HepG2 (cell line): ENCODE results near the gene HTRA2. TPM values are rescaled to one million over a fixed set of nuclear protein-coding genes. Genes with fewer than 3 reads are reported as not detected.

ENCODE experiments used
- ATAC-seq: fragments of 200-7000 bp; cut with Tn5 transposase; 3 replicates; pipeline ENCODE4 v1.9.1; 2020; ENCODE audit warnings: mild to moderate bottlenecking, moderate library complexity
- BruUV-seq: library from RNA; stranded (reverse); fragments of 400-500 nt; replicated peaks from 2 replicates; lab custom pipeline; 2021; lab: Mats Ljungman, UMichigan
- CTCF ChIA-PET: fragments of 300-600 bp; formaldehyde crosslinking; extraction: SDS; loops from one replicate; lab custom pipeline; 2021; ENCODE audit warnings: low total read pairs, inconsistent platforms, low intra/inter-chr PET ratio; lab: Yijun Ruan, JAX
- POLR2A ChIA-PET: fragments of 350-600 bp; sonication (Branson Sonifier 250); formaldehyde crosslinking; loops from one replicate; lab custom pipeline; 2020; ENCODE audit warnings: antibody characterized with exemption, inconsistent platforms; lab: Yijun Ruan, JAX
- DNase-seq: peaks from one replicate; pipeline ENCODE4 v3.0.0-alpha.2; 2015; ENCODE audit warnings: low spot score
- FAIRE-seq: peaks from 3 replicates; lab custom pipeline; 2011; peaks lifted over from hg19 to GRCh38; lab: Jason Lieb, UNC
- H2AFZ ChIP-seq: one replicate; pipeline ENCODE4 v1.6.1; 2011; ENCODE audit warnings: low read length, inconsistent platforms
- H3K27ac ChIP-seq: fragments of 300-600 bp; 3 replicates; pipeline ENCODE4 v1.8.0; 2011; ENCODE audit warnings: mixed run types, mild to moderate bottlenecking, mixed read lengths, low read length, inconsistent platforms; ENCODE audit not compliant: insufficient read depth; ENCODE audit errors: extremely low read length
- H3K27me3 ChIP-seq, 2 experiments: fragments of 200-600 bp in 1 of 2; 2 replicates in 1 of 2; 3 replicates in 1 of 2; pipeline versions ENCODE4 v1.6.0 to v1.8.0; 2011; ENCODE audit warnings: low read length in 2 of 2, mild to moderate bottlenecking in 2 of 2, moderate library complexity in 2 of 2, inconsistent platforms in 1 of 2; ENCODE audit not compliant: insufficient read depth in 2 of 2, control insufficient read depth in 1 of 2
- H3K36me3 ChIP-seq, 2 experiments: fragments of 200-600 bp in 1 of 2; replicated peaks in 1 of 2; 2 replicates in 1 of 2; 3 replicates in 1 of 2; pipeline versions ENCODE4 v1.5.1 to v1.8.0; 2011; ENCODE audit warnings: low read length in 2 of 2, inconsistent platforms in 1 of 2; ENCODE audit not compliant: insufficient read depth in 2 of 2, control insufficient read depth in 1 of 2
- H3K4me1 ChIP-seq: 2 replicates; pipeline ENCODE4 v1.5.1; 2012; ENCODE audit warnings: low read length, inconsistent platforms; ENCODE audit not compliant: insufficient read depth
- H3K4me2 ChIP-seq: 2 replicates; pipeline ENCODE4 v1.6.0; 2011; ENCODE audit warnings: low read depth, low read length, inconsistent platforms
- H3K4me3 ChIP-seq, 3 experiments: fragments of 200-600 bp in 1 of 3; sonication (generic), shearing (Covaris generic) in 1 of 3; replicated peaks in 1 of 3; 2 replicates each; pipeline ENCODE4 v1.5.1; 2011 to 2016; ENCODE audit warnings: low read length in 3 of 3, inconsistent platforms in 2 of 3, low read depth in 2 of 3, mild to moderate bottlenecking in 2 of 3, control low read depth in 1 of 3, mixed read lengths in 1 of 3; ENCODE audit not compliant: insufficient read depth in 1 of 3
- H3K79me2 ChIP-seq: one replicate; pipeline ENCODE4 v1.6.1; 2011; ENCODE audit warnings: low read length, inconsistent platforms; ENCODE audit not compliant: insufficient read depth
- H3K9ac ChIP-seq: 2 replicates; pipeline ENCODE4 v1.6.0; 2011; ENCODE audit warnings: mild to moderate bottlenecking, low read depth, low read length, inconsistent platforms; ENCODE audit not compliant: insufficient read depth
- H3K9me3 ChIP-seq: 2 replicates; pipeline ENCODE4 v1.5.1; 2012; ENCODE audit warnings: mild to moderate bottlenecking, low read length
- H4K20me1 ChIP-seq: 2 replicates; pipeline ENCODE4 v1.6.0; 2011; ENCODE audit warnings: inconsistent platforms, mild to moderate bottlenecking, low read length, moderate library complexity; ENCODE audit not compliant: insufficient read depth
- ARID4A ChIP-seq: sonication (generic); formaldehyde crosslinking; IDR thresholded peaks from 2 replicates; pipeline ENCODE4 v1.5.0; 2020; ENCODE audit warnings: mild to moderate bottlenecking, missing genetic modification reagents, borderline replicate concordance
- HES4 ChIP-seq: sonication (generic); formaldehyde crosslinking; IDR thresholded peaks from 2 replicates; pipeline ENCODE4 v1.9.0; 2021; ENCODE audit warnings: mild to moderate bottlenecking, missing genetic modification reagents, borderline replicate concordance
- HNF1B ChIP-seq: sonication (generic); formaldehyde crosslinking; IDR thresholded peaks from 2 replicates; pipeline ENCODE4 v1.5.1; 2020; ENCODE audit warnings: mild to moderate bottlenecking, moderate library complexity, missing genetic modification reagents
- MIER2 ChIP-seq: IDR thresholded peaks from 2 replicates; pipeline ENCODE4 v1.6.1; 2016; ENCODE audit warnings: missing biosample characterization, missing genetic modification reagents
- NCOR1 ChIP-seq: fragments of 200-600 bp; sonication (generic); IDR thresholded peaks from 2 replicates; pipeline ENCODE4 v1.7.0; 2017; ENCODE audit warnings: antibody characterized with exemption, low read length, borderline replicate concordance
- RAD51 ChIP-seq: fragments of 450-650 bp; IDR thresholded peaks from 2 replicates; pipeline ENCODE4 v1.6.1; 2016; ENCODE audit warnings: borderline replicate concordance
- RORA ChIP-seq: sonication (generic); formaldehyde crosslinking; IDR thresholded peaks from 2 replicates; pipeline ENCODE4 v1.5.0; 2020; ENCODE audit warnings: mild to moderate bottlenecking, missing genetic modification reagents, moderate library complexity
- RXRA ChIP-seq: sonication (generic); formaldehyde crosslinking; IDR thresholded peaks from 2 replicates; pipeline ENCODE4 v1.5.1; 2020; ENCODE audit warnings: missing genetic modification reagents
- SMARCE1 ChIP-seq: fragments of 450-650 bp; IDR thresholded peaks from 2 replicates; pipeline ENCODE4 v1.6.1; 2017; ENCODE audit warnings: borderline replicate concordance
- SMYD3 ChIP-seq: sonication (generic); formaldehyde crosslinking; IDR thresholded peaks from 2 replicates; pipeline ENCODE4 v1.8.1; 2023; ENCODE audit warnings: mild to moderate bottlenecking, missing genetic modification reagents
- ZFP36 ChIP-seq: fragments of 150-350 bp; IDR thresholded peaks from 2 replicates; pipeline ENCODE4 v1.6.1; 2018; ENCODE audit warnings: borderline replicate concordance, low read length, low read depth; ENCODE audit not compliant: partially characterized antibody
- ZNF292 ChIP-seq: sonication (generic); formaldehyde crosslinking; IDR thresholded peaks from 2 replicates; pipeline ENCODE4 v1.8.1; 2022; ENCODE audit warnings: mild to moderate bottlenecking, low read depth, missing genetic modification reagents, borderline replicate concordance
- ZNF44 ChIP-seq: sonication (generic); formaldehyde crosslinking; IDR thresholded peaks from 2 replicates; pipeline ENCODE4 v1.5.1; 2020; ENCODE audit warnings: mild to moderate bottlenecking, missing genetic modification reagents
- ZNF556 ChIP-seq: sonication (generic); formaldehyde crosslinking; IDR thresholded peaks from 2 replicates; pipeline ENCODE4 v1.4.0; 2020; ENCODE audit warnings: mild to moderate bottlenecking, missing genetic modification reagents, borderline replicate concordance
- ZNF614 ChIP-seq: IDR thresholded peaks from 2 replicates; pipeline ENCODE4 v1.6.1; 2018; ENCODE audit warnings: missing biosample characterization, missing genetic modification reagents, inconsistent platforms, borderline replicate concordance
- ZNF800 ChIP-seq: sonication (generic); formaldehyde crosslinking; IDR thresholded peaks from 2 replicates; pipeline ENCODE4 v1.4.0; 2020; ENCODE audit warnings: missing genetic modification reagents
- WGBS: methylation state at CpG from one replicate; pipeline ENCODE4 v1.1.6; 2017; ENCODE audit warnings: low lambda C conversion rate; 5-methylcytosine and 5-hydroxymethylcytosine counted together
- in situ Hi-C: cut with HindIII; loops from 2 replicates; pipeline ENCODE4 v1.10.0; 2017; ENCODE audit warnings: low pct_unique_long_range_greater_than_20kb; ENCODE audit not compliant: extremely low pct_ligation_motif_present
- intact Hi-C: fragments of 100-400 bp; cut with micrococcal nuclease; formaldehyde crosslinking; loops from one replicate; pipeline ENCODE4 v1.10.0; 2022; ENCODE audit not compliant: unreplicated experiment
- polyA plus RNA-seq, 8 experiments: library from polyadenylated mRNA; depleted of rRNA in 3 of 8; stranded (reverse) in 7 of 8; unstranded in 1 of 8; fragments of >200 nt; fragmentation: Illumina TruSeq in 4 of 8; extraction: Trizol in 4 of 8; gene quantifications; 2 replicates each; pipeline versions ENCODE4 v1.2.1 to v1.2.3, GENCODE V29; 2011 to 2016; ENCODE audit warnings: low read depth in 4 of 8, missing spikeins in 1 of 8, mixed read lengths in 1 of 8; ENCODE audit not compliant: insufficient read depth in 1 of 8
- total RNA-seq, 5 experiments: library from RNA; depleted of rRNA; stranded (reverse); fragments of >200 nt; fragmentation: Illumina TruSeq; extraction: Trizol; gene quantifications; 2 replicates each; pipeline ENCODE4 v1.2.3, GENCODE V29; 2016; ENCODE audit warnings: low read depth in 1 of 5

Gene HTRA2
- total and polyA plus RNA-seq, 2 of the 13 experiments (the other 11 are each of a cell fraction or from before 2014, with no cell fraction given) = 47.7 to 50.3 TPM

- TF ChIP-seq ZNF800 (CRISPR knock-in tag) (no peak), RXRA (CRISPR knock-in tag) (no peak), RAD51 (no peak), ZNF44 (CRISPR knock-in tag) (no peak), ZNF556 (CRISPR knock-in tag) (no peak)
These were observed 51.7 kb downstream of the HTRA2 start (continued) for GRCh38 chr2:74581463-74581862.

DNA sequence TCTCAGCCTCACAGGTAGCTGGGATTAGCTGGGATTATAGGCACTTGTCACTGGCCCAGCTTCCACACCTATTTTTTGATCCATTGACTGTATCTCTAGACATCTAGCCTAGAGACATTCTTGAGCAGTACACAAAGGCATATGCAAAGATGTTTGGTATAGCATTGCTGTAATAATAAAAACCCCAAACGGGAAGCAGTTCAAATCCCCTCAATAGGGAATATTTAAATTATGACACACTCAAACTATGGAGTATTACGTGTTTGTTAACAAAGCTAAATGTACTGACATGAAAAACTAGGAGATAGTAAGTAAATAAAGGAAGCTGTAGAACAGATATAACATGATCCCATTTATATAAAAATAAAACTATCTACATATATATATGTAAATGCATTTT lies 52.5 kb downstream of the HTRA2 start:
- intact Hi-C loops = no loop called here
- no peak for TF ChIP-seq ARID4A
- TF ChIP-seq ZNF614 = no peak
- TF ChIP-seq HES4 = no peak
- no peak for TF ChIP-seq ZFP36
- TF ChIP-seq ZNF292 (CRISPR knock-in tag) = no peak
- no peak for TF ChIP-seq RORA (CRISPR knock-in tag)
- no peak for TF ChIP-seq SMARCE1
- no peak for TF ChIP-seq SMYD3
- TF ChIP-seq MIER2 (CRISPR knock-in tag) = no peak
- no peak for TF ChIP-seq HNF1B (CRISPR knock-in tag)
- TF ChIP-seq NCOR1 = no peak

More for the DNA sequence above, 52.5 kb downstream of the HTRA2 start:
- H4K20me1 ChIP-seq = no peaks in the 10 kb centered on the region
- no peak overlapping the region for H2AFZ ChIP-seq
- WGBS = 24% methylated on average over 2 of the region's 2 CpGs
- in situ Hi-C loops = loop anchor here (5.0 kb wide), 1 partner anchor 100 kb away; the partner anchor contains the start of genes CCDC142 and TTC31
- H3K79me2 ChIP-seq = no peaks in the 10 kb centered on the region
- H3K4me3 ChIP-seq = no peak overlapping the region
- H3K27ac ChIP-seq = no peak overlapping the region
- peaks cover 0 to 9% of the 10 kb centered on the region in 2 experiments; a peak in 3 of 5 replicates for H3K27me3 ChIP-seq
- DNase-seq = no peak
- no peak overlapping the region for H3K9ac ChIP-seq
- H3K4me2 ChIP-seq = no peak overlapping the region
- FAIRE-seq = no peak
- H3K36me3 ChIP-seq = no peaks in the 10 kb centered on the region
- ChIA-PET CTCF (no interaction called here), POLR2A (no interaction called here)
- no peaks in the 10 kb centered on the region for H3K9me3 ChIP-seq
- ATAC-seq = no peak
- H3K4me1 ChIP-seq = peaks cover 14% of the 10 kb centered on the region
- BruUV-seq = no TSS peak
